Activated CD4-positive, alpha-beta memory T cell treated with anti-CD3 and anti-CD28 coated beads for 36 hours (primary cell): Measurements from ENCODE around the gene FYN. TPM values are rescaled to one million over a fixed set of nuclear protein-coding genes. Genes with fewer than 3 reads are reported as not detected.

Experiments used
- CTCF ChIA-PET: fragments of 350-600 bp; sonication (Branson Sonifier 250); formaldehyde crosslinking; loops from one replicate; lab custom pipeline; 2021; ENCODE audit warnings: antibody characterized with exemption, inconsistent platforms; lab: Charles Lee
- POLR2A ChIA-PET: fragments of 350-600 bp; sonication (Branson Sonifier 250); formaldehyde crosslinking; loops from one replicate; lab custom pipeline; 2021; ENCODE audit warnings: antibody characterized with exemption; lab: Charles Lee
- DNase-seq: peaks from one replicate; pipeline ENCODE4 v3.0.0-alpha.2; 2020
- H3K27ac Mint-ChIP-seq: one replicate; pipeline ENCODE4 v1.8.0; 2021; ENCODE audit warnings: mixed read lengths
- H3K27me3 Mint-ChIP-seq: one replicate; pipeline ENCODE4 v1.8.0; 2021; ENCODE audit warnings: mixed read lengths
- H3K36me3 Mint-ChIP-seq: one replicate; pipeline ENCODE4 v1.8.0; 2021; ENCODE audit warnings: mixed read lengths
- H3K4me1 Mint-ChIP-seq: one replicate; pipeline ENCODE4 v1.8.0; 2021; ENCODE audit warnings: low read depth, mixed read lengths
- H3K4me3 Mint-ChIP-seq: one replicate; pipeline ENCODE4 v1.8.0; 2021; ENCODE audit warnings: mild to moderate bottlenecking, mixed read lengths
- H3K9me3 Mint-ChIP-seq: one replicate; pipeline ENCODE4 v1.8.0; 2021; ENCODE audit warnings: mixed read lengths
- intact Hi-C: fragments of 100-400 bp; cut with micrococcal nuclease; formaldehyde crosslinking; loops from one replicate; pipeline ENCODE4 v1.15.1; 2023
- total RNA-seq, 2 experiments: library from RNA; stranded (reverse); gene quantifications; one replicate each; pipeline ENCODE4 v1.2.3, GENCODE V29; 2021

The FYN gene
- total RNA-seq, 2 experiments from 2014 or later = 353 to 365 TPM

GRCh38 chr6:111813677-111814310 is 59.5 kb downstream of the FYN start:
- DNase-seq = peak; percentile 19
- ChIA-PET POLR2A (interaction anchor here (0.6 to 4.5 kb wide), 5 partner anchors 11 to 51 kb away, joined by 3 to 24 read pairs (median 4); no protein-coding TSS in a partner anchor), CTCF (interaction anchor here (0.7 to 1.2 kb wide), 6 partner anchors 9 to 60 kb away, joined by 3 to 5 read pairs (median 3); partner anchors contain the start of gene FYN)
- no peaks in the 10 kb centered on the region for H3K9me3 Mint-ChIP-seq
- intact Hi-C loops = loop anchor here (1.0 to 2.0 kb wide), 2 partner anchors 11 to 19 kb away; no protein-coding TSS in a partner anchor
- H3K4me3 Mint-ChIP-seq = no peak overlapping the region
- peaks cover 35% of the 10 kb centered on the region for H3K36me3 Mint-ChIP-seq
- no peaks in the 10 kb centered on the region for H3K27me3 Mint-ChIP-seq
- H3K4me1 Mint-ChIP-seq = peaks cover 84% of the 10 kb centered on the region
- H3K27ac Mint-ChIP-seq = peak overlapping the region; percentile 89

- H3K27ac Mint-ChIP-seq = peak overlapping the region; percentile 89
- H3K4me3 Mint-ChIP-seq = peak overlapping the region; percentile 25
- H3K36me3 Mint-ChIP-seq = peaks cover 36% of the 10 kb centered on the region
- ChIA-PET POLR2A (interaction anchor here (0.9 to 4.5 kb wide), 4 partner anchors 11 to 49 kb away, joined by 4 to 24 read pairs (median 4); no protein-coding TSS in a partner anchor), CTCF (interaction anchor here (0.7 to 1.2 kb wide), 6 partner anchors 9 to 60 kb away, joined by 3 to 5 read pairs (median 3); partner anchors contain the start of gene FYN)
- no peaks in the 10 kb centered on the region for H3K9me3 Mint-ChIP-seq
- H3K27me3 Mint-ChIP-seq = no peaks in the 10 kb centered on the region
- DNase-seq = no peak
- intact Hi-C loops = loop anchor here (1.0 to 2.0 kb wide), 2 partner anchors 11 to 18 kb away; no protein-coding TSS in a partner anchor
- peaks cover 84% of the 10 kb centered on the region for H3K4me1 Mint-ChIP-seq
These were observed 60.0 kb downstream of the FYN start for GRCh38 chr6:111813237-111813636.

- H3K4me3 Mint-ChIP-seq = no peak overlapping the region
- POLR2A ChIA-PET = interaction anchor here (1.1 to 4.5 kb wide), 3 partner anchors 9 to 49 kb away, joined by 4 to 24 read pairs (median 5); no protein-coding TSS in a partner anchor
- DNase-seq = peak; percentile 15
- no peaks in the 10 kb centered on the region for H3K9me3 Mint-ChIP-seq
- peaks cover 42% of the 10 kb centered on the region for H3K36me3 Mint-ChIP-seq
- H3K27me3 Mint-ChIP-seq = no peaks in the 10 kb centered on the region
- intact Hi-C loops = loop anchor here (1.0 to 2.0 kb wide), 3 partner anchors 12 to 26 kb away; no protein-coding TSS in a partner anchor
- peaks cover 84% of the 10 kb centered on the region for H3K4me1 Mint-ChIP-seq
- CTCF ChIA-PET = interaction anchor here (1.4 kb wide), 1 partner anchor 216 kb away, joined by 5 read pairs; no protein-coding TSS in a partner anchor
- peak overlapping the region; percentile 89 for H3K27ac Mint-ChIP-seq
These were observed 60.9 kb downstream of the FYN start for GRCh38 chr6:111812060-111813038.

GRCh38 chr6:111810294-111811131 is 62.7 kb downstream of the FYN start:
- ChIA-PET POLR2A (interaction anchor here (0.5 to 4.5 kb wide), 3 partner anchors 14 to 182 kb away, joined by 3 to 24 read pairs (median 5); no protein-coding TSS in a partner anchor), CTCF (interaction anchor here (0.6 to 2.6 kb wide), 7 partner anchors 10 to 218 kb away, joined by 3 to 15 read pairs (median 3); no protein-coding TSS in a partner anchor)
- H3K27ac Mint-ChIP-seq = peak overlapping the region; percentile 88
- no peaks in the 10 kb centered on the region for H3K9me3 Mint-ChIP-seq
- intact Hi-C loops = no loop called here
- peaks cover 91% of the 10 kb centered on the region for H3K4me1 Mint-ChIP-seq
- peak overlapping the region; percentile 48 for H3K4me3 Mint-ChIP-seq
- no peaks in the 10 kb centered on the region for H3K27me3 Mint-ChIP-seq
- DNase-seq = peak; percentile 58
- H3K36me3 Mint-ChIP-seq = peaks cover 46% of the 10 kb centered on the region

- Mint-ChIP-seq H3K27me3 (no peaks in the 10 kb centered on the region), H3K36me3 (peaks cover 49% of the 10 kb centered on the region), H3K4me1 (peaks cover 95% of the 10 kb centered on the region), H3K4me3 (peak overlapping the region; percentile 48), H3K27ac (peak overlapping the region; percentile 88), H3K9me3 (no peaks in the 10 kb centered on the region)
- ChIA-PET CTCF (interaction anchor here (0.6 to 2.6 kb wide), 4 partner anchors 10 to 93 kb away, joined by 3 to 15 read pairs (median 3); no protein-coding TSS in a partner anchor), POLR2A (interaction anchor here (4.5 kb wide), 1 partner anchor 15 kb away, joined by 24 read pairs; no protein-coding TSS in a partner anchor)
- no peak for DNase-seq
- intact Hi-C loops = loop anchor here (10.0 kb wide), 1 partner anchor 325 kb away; the partner anchor contains the start of gene REV3L
These were observed 63.5 kb downstream of the FYN start for GRCh38 chr6:111809766-111810165.

GRCh38 chr6:111809264-111809663 is 64.0 kb downstream of the FYN start:
- DNase-seq = no peak
- CTCF ChIA-PET = interaction anchor here (1.2 to 2.6 kb wide), 3 partner anchors 9 to 47 kb away, joined by 3 to 15 read pairs (median 3); no protein-coding TSS in a partner anchor
- Mint-ChIP-seq H3K4me1 (peaks cover 98% of the 10 kb centered on the region), H3K9me3 (no peaks in the 10 kb centered on the region), H3K27me3 (no peaks in the 10 kb centered on the region), H3K4me3 (no peak overlapping the region), H3K36me3 (peaks cover 51% of the 10 kb centered on the region), H3K27ac (peak overlapping the region; percentile 31)
- POLR2A ChIA-PET = interaction anchor here (4.5 kb wide), 1 partner anchor 15 kb away, joined by 24 read pairs; no protein-coding TSS in a partner anchor
- intact Hi-C loops = loop anchor here (10.0 kb wide), 1 partner anchor 324 kb away; the partner anchor contains the start of gene REV3L

- POLR2A ChIA-PET = no interaction called here
- intact Hi-C loops = loop anchor here (10.0 kb wide), 1 partner anchor 324 kb away; the partner anchor contains the start of gene REV3L
- no peaks in the 10 kb centered on the region for H3K27me3 Mint-ChIP-seq
These were observed 64.8 kb downstream of the FYN start for GRCh38 chr6:111808493-111808892.

GRCh38 chr6:111806561-111807497 is 66.4 kb downstream of the FYN start:
- Mint-ChIP-seq H3K4me3 (peak overlapping the region; percentile 9), H3K27ac (peak overlapping the region; percentile 91), H3K4me1 (peaks cover 97% of the 10 kb centered on the region), H3K36me3 (peaks cover 45% of the 10 kb centered on the region), H3K9me3 (no peaks in the 10 kb centered on the region), H3K27me3 (no peaks in the 10 kb centered on the region)
- DNase-seq = no peak
- POLR2A ChIA-PET = interaction anchor here (0.9 to 5.3 kb wide), 15 partner anchors 11 to 229 kb away, joined by 3 to 70 read pairs (median 5); no protein-coding TSS in a partner anchor
- intact Hi-C loops = loop anchor here (10.0 kb wide), 1 partner anchor 322 kb away; the partner anchor contains the start of gene REV3L
- CTCF ChIA-PET = interaction anchor here (1.0 to 4.9 kb wide), 10 partner anchors 9 to 236 kb away, joined by 3 to 31 read pairs (median 5); no protein-coding TSS in a partner anchor

More at GRCh38 chr6:111808493-111808892, 64.8 kb downstream of the FYN start:
- DNase-seq = no peak
- Mint-ChIP-seq H3K9me3 (no peaks in the 10 kb centered on the region), H3K4me1 (peaks cover 98% of the 10 kb centered on the region), H3K4me3 (no peak overlapping the region), H3K36me3 (peaks cover 48% of the 10 kb centered on the region), H3K27ac (peak overlapping the region; percentile 28)
- CTCF ChIA-PET = interaction anchor here (1.4 kb wide), 1 partner anchor 46 kb away, joined by 3 read pairs; no protein-coding TSS in a partner anchor

- H3K4me1 Mint-ChIP-seq = peaks cover 96% of the 10 kb centered on the region
- H3K27me3 Mint-ChIP-seq = no peaks in the 10 kb centered on the region
- H3K36me3 Mint-ChIP-seq = peaks cover 44% of the 10 kb centered on the region
- POLR2A ChIA-PET = interaction anchor here (0.8 to 5.3 kb wide), 20 partner anchors 10 to 229 kb away, joined by 3 to 70 read pairs (median 4); partner anchors contain the start of gene FYN
- DNase-seq = no peak
- H3K4me3 Mint-ChIP-seq = peak overlapping the region; percentile 9
- CTCF ChIA-PET = interaction anchor here (1.0 to 4.9 kb wide), 12 partner anchors 9 to 237 kb away, joined by 3 to 31 read pairs (median 4); no protein-coding TSS in a partner anchor
- peak overlapping the region; percentile 91 for H3K27ac Mint-ChIP-seq
- intact Hi-C loops = loop anchor here (10.0 kb wide), 1 partner anchor 321 kb away; the partner anchor contains the start of gene REV3L
- H3K9me3 Mint-ChIP-seq = no peaks in the 10 kb centered on the region
These were observed 67.1 kb downstream of the FYN start for GRCh38 chr6:111806165-111806547.
